Tibial nerve (tissue), 4 donors: ENCODE results near the gene C16orf95. TPM values are rescaled to one million over a fixed set of nuclear protein-coding genes. Genes with fewer than 3 reads are reported as not detected.

ENCODE experiments used
- DNase-seq, 2 donors: peaks; one replicate each; pipeline ENCODE4 v3.0.0-alpha.2; 2019; ENCODE audit warnings: low spot score in 2 of 2
- H3K27ac ChIP-seq, 4 donors: fragments of 200-600 bp; sonication (generic) in 3 of 4; one replicate each; pipeline ENCODE4 v1.5.1; 2017 to 2019; ENCODE audit warnings: mild to moderate bottlenecking in 1 of 4
- H3K27me3 ChIP-seq, 2 donors: fragments of 200-600 bp; sonication (generic) in 1 of 2; one replicate each; pipeline versions ENCODE4 v1.5.1 to v1.6.0; 2017 to 2019
- H3K36me3 ChIP-seq, 3 donors: fragments of 200-600 bp; sonication (generic); one replicate each; pipeline ENCODE4 v1.5.1; 2018 to 2019
- H3K4me1 ChIP-seq, 4 donors: fragments of 200-600 bp; sonication (generic) in 3 of 4; one replicate each; pipeline ENCODE4 v1.5.1; 2017 to 2019
- H3K4me3 ChIP-seq, 4 donors: fragments of 200-600 bp; sonication (generic) in 3 of 4; one replicate each; pipeline ENCODE4 v1.5.1; 2017 to 2019; ENCODE audit warnings: mild to moderate bottlenecking in 1 of 4, moderate library complexity in 1 of 4
- H3K9me3 ChIP-seq, 4 donors: fragments of 200-600 bp; sonication (generic) in 3 of 4; one replicate each; pipeline ENCODE4 v1.5.1; 2017 to 2019
- CTCF ChIP-seq, 5 experiments: fragments of 200-600 bp in 3 of 5; fragments of 450-650 bp in 2 of 5; sonication (generic) in 3 of 5; IDR thresholded peaks; one replicate each; pipeline ENCODE4 v1.5.1; 2016 to 2019; ENCODE audit warnings: antibody characterized with exemption in 5 of 5, mild to moderate bottlenecking in 3 of 5, moderate library complexity in 2 of 5
- EP300 ChIP-seq, 2 donors: sonication (generic); formaldehyde crosslinking; IDR thresholded peaks; one replicate each; pipeline ENCODE4 v1.6.1; 2017; ENCODE audit warnings: antibody characterized with exemption in 2 of 2, mild to moderate bottlenecking in 1 of 2
- POLR2A ChIP-seq, 2 donors: fragments of 450-650 bp; IDR thresholded peaks; one replicate each; pipeline ENCODE4 v1.6.1; 2017; ENCODE audit warnings: antibody characterized with exemption in 2 of 2, mild to moderate bottlenecking in 2 of 2, moderate library complexity in 2 of 2
- WGBS, 2 donors: methylation state at CpG; one replicate each; pipeline ENCODE4 v1.1.5; 2018; 5-methylcytosine and 5-hydroxymethylcytosine counted together
- total RNA-seq, 4 donors: library from RNA; depleted of rRNA; stranded (reverse); fragments of >200 nt; gene quantifications; one replicate each; pipeline ENCODE4 v1.1.0, GENCODE V29; 2016

Gene C16orf95
- total RNA-seq, 4 donors from 2014 or later, result 0.44 to 9.8 (median 2.6) TPM

GRCh38 chr16:87330257-87330624 lies 13.0 kb upstream of the C16orf95 start:
- no peaks in the 10 kb centered on the region for H3K27me3 ChIP-seq
- H3K27ac ChIP-seq, result peak overlapping the region in 2 of 4 donors; percentile 50 to 63
- peaks cover 2 to 86% (median 14%) of the 10 kb centered on the region in 3 donors for H3K36me3 ChIP-seq
- no peak for TF ChIP-seq CTCF (IDR thresholded peaks at IDR 0.05)
- TF ChIP-seq EP300 (IDR thresholded peaks at IDR 0.05), result no peak
- TF ChIP-seq POLR2A (IDR thresholded peaks at IDR 0.05), result no peak
- H3K4me1 ChIP-seq, result peaks cover 0 to 24% (median 0%) of the 10 kb centered on the region in 4 donors
- 93 to 94% methylated on average over 11 of the region's 11 CpGs for WGBS, 2 donors
- no peak overlapping the region for H3K4me3 ChIP-seq
- no peak for DNase-seq
- no peaks in the 10 kb centered on the region for H3K9me3 ChIP-seq

- 88 to 92% methylated on average over 15 to 20 of the region's 20 CpGs for WGBS, 2 donors
- H3K4me3 ChIP-seq, result no peak overlapping the region
- TF ChIP-seq POLR2A (IDR thresholded peaks at IDR 0.05) (no peak), CTCF (IDR thresholded peaks at IDR 0.05) (no peak), EP300 (IDR thresholded peaks at IDR 0.05) (no peak)
- H3K27ac ChIP-seq, result peak overlapping the region in 2 of 4 donors; percentile 50 to 63
- no peak for DNase-seq
- H3K4me1 ChIP-seq, result peaks cover 0 to 30% (median 3%) of the 10 kb centered on the region in 4 donors
- no peaks in the 10 kb centered on the region for H3K9me3 ChIP-seq
- peaks cover 2 to 80% (median 8%) of the 10 kb centered on the region in 3 donors for H3K36me3 ChIP-seq
- H3K27me3 ChIP-seq, result no peaks in the 10 kb centered on the region
Observed at GRCh38 chr16:87329436-87330256, 12.5 kb upstream of the C16orf95 start.

- H3K36me3 ChIP-seq, result peaks cover 0 to 72% (median 7%) of the 10 kb centered on the region in 3 donors
- H3K27ac ChIP-seq, result no peak overlapping the region
- H3K4me1 ChIP-seq, result peaks cover 0 to 37% (median 4%) of the 10 kb centered on the region in 4 donors
- H3K27me3 ChIP-seq, result no peaks in the 10 kb centered on the region
- H3K4me3 ChIP-seq, result no peak overlapping the region
- no peak for TF ChIP-seq CTCF (IDR thresholded peaks at IDR 0.05)
- no peak for TF ChIP-seq POLR2A (IDR thresholded peaks at IDR 0.05)
- peak in 1 of 2 donors; percentile 70 for TF ChIP-seq EP300 (IDR thresholded peaks at IDR 0.05)
- 73 to 78% methylated on average over 12 of the region's 12 CpGs for WGBS, 2 donors
- H3K9me3 ChIP-seq, result no peaks in the 10 kb centered on the region
- no peak for DNase-seq
Observed at GRCh38 chr16:87328846-87329245, 11.7 kb upstream of the C16orf95 start.

- peaks cover 0 to 66% (median 7%) of the 10 kb centered on the region in 3 donors for H3K36me3 ChIP-seq
- TF ChIP-seq EP300 (IDR thresholded peaks at IDR 0.05) (no peak), CTCF (IDR thresholded peaks at IDR 0.05) (no peak)
- no peaks in the 10 kb centered on the region for H3K27me3 ChIP-seq
- no peak overlapping the region for H3K4me3 ChIP-seq
- 76 to 85% methylated on average over 18 to 19 of the region's 19 CpGs for WGBS, 2 donors
- DNase-seq, result no peak
- H3K4me1 ChIP-seq, result peaks cover 0 to 32% (median 4%) of the 10 kb centered on the region in 4 donors
- no peaks in the 10 kb centered on the region for H3K9me3 ChIP-seq
- H3K27ac ChIP-seq, result peak overlapping the region in 1 of 4 donors; percentile 25
Observed at GRCh38 chr16:87327798-87328495, 10.8 kb upstream of the C16orf95 start.

- H3K4me1 ChIP-seq, result peaks cover 0 to 32% (median 4%) of the 10 kb centered on the region in 4 donors
- H3K9me3 ChIP-seq, result no peaks in the 10 kb centered on the region
- H3K36me3 ChIP-seq, result peaks cover 0 to 53% (median 7%) of the 10 kb centered on the region in 3 donors
- peak overlapping the region in 1 of 4 donors; percentile 61 for H3K27ac ChIP-seq
- no peak for DNase-seq
- WGBS, 2 donors, result 73 to 81% methylated on average over 11 of the region's 11 CpGs
- no peak overlapping the region for H3K4me3 ChIP-seq
- H3K27me3 ChIP-seq, result no peaks in the 10 kb centered on the region
- no peak for TF ChIP-seq CTCF (IDR thresholded peaks at IDR 0.05)
- peak in 1 of 2 donors; percentile 58 for TF ChIP-seq EP300 (IDR thresholded peaks at IDR 0.05)
Observed at GRCh38 chr16:87326151-87326571, 9.0 kb upstream of the C16orf95 start.
